ENCODE data around the gene TLE3.

Gene TLE3

GRCh38 chr15:70001859-70002258 is 95.9 kb downstream of the TLE3 start:
- DNase-seq (ENCODE audit: low spot score) = no peak

DNA sequence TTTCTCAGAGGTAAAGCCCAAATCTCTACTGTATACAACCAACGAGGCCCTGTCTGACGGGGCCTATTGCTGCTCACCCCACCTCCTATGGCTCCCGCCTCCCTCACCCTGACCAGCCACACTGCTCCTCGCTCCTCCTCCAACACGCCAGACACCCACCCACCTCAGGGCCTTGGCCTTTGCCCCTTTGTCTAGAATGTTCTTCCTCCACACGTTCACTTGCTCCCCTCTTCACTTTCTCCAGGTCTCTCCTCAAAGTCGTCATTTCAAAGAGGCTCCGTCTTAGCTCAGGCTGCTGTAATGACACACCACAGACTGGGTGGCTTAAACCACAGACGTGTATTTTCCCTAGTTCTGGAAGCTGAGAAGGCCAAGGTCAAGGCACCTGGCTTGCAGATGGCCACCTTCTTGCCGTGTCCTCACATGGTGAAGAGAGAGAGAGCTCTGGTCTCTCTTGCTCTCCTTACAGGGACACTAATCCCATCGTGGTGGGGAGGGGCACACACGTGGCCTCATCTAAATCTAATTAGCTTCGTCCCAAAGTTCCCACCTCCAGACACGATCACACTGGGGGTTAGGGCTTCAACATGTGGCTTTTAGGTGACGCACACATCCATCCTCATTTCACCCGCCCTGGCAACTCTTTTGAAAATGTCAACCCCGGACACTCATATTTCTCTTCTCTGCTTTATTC is 98.2 kb downstream of the TLE3 start:
- no peak for DNase-seq (ENCODE audit: low spot score)

- no peak for DNase-seq (ENCODE audit: low spot score)
Observed at GRCh38 chr15:69998541-69999391, 99.0 kb downstream of the TLE3 start.

GRCh38 chr15:69997813-69998212 is 99.9 kb downstream of the TLE3 start:
- DNase-seq (ENCODE audit: low spot score) = peak; percentile 30
